Omental fat pad (tissue), 4 donors: ENCODE data around the gene NPRL2. TPM values are rescaled to one million over a fixed set of nuclear protein-coding genes. Genes with fewer than 3 reads are reported as not detected.
A peak's percentile ranks its signal among the peaks of the same experiment; 100 is the strongest.
"Not testable (repeated sequence)": the region's sequence is repeated elsewhere in the genome, so short reads cannot be mapped to it uniquely, and the experiment has no call there.

ENCODE experiments used
- ATAC-seq: fragments of 150-250 bp; one replicate; pipeline ENCODE4 v1.9.1; 2016; ENCODE audit warnings: mild to moderate bottlenecking, moderate library complexity; ENCODE audit not compliant: low FRiP score
- DNase-seq: peaks from one replicate; pipeline ENCODE4 v3.0.0-alpha.2; 2019; ENCODE audit warnings: low spot score
- total RNA-seq, 4 donors: library from RNA; depleted of rRNA; stranded (reverse); fragments of >200 nt; gene quantifications; one replicate each; pipeline ENCODE4 v1.1.0, GENCODE V29; 2016
- TF ChIP-seq, protein P1 (sequence below), 3 donors: fragments of 450-650 bp; IDR thresholded peaks; one replicate each; pipeline ENCODE4 v1.5.1; 2016 to 2017; ENCODE audit warnings: antibody characterized with exemption in 3 of 3, mild to moderate bottlenecking in 3 of 3, moderate library complexity in 2 of 3

The NPRL2 gene
- total RNA-seq, 4 donors from 2014 or later, result 9.5 to 22.7 (median 13.9) TPM

DNA sequence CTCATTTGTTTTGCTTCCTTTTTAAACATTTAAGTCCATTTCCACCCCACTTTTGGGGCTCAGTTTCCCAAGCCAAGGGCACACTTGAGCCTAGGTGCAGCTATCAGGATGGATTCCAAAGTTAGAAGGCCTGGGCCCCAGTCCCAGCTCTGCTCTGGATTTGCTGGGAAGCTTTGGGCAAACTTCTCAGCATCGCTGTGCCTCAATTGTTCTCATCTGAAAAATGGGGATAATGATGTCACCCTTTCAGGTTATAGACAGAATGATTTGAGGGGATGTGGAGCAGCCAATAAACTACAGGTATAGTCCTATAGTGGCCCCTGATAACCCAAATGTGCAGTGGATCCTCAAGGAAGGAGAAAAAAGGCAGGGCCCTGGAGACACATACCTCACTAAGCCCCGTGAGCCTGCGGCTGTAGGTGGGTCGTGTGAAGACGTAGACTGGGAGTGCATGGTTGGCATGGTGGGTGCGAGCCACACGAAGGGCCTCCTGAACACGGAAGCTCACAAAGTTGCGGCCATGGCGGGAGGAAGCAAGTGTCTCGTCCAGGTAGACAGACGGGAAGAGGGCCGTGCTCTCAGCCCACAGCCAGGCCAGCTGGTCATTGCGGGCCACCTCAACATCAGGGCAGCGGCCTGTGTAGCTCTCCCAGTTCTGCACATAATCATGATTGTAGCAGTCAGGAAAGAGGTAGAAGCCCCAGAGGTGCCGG is 31.2 kb downstream of the NPRL2 start:
- TF ChIP-seq, protein P1, sequence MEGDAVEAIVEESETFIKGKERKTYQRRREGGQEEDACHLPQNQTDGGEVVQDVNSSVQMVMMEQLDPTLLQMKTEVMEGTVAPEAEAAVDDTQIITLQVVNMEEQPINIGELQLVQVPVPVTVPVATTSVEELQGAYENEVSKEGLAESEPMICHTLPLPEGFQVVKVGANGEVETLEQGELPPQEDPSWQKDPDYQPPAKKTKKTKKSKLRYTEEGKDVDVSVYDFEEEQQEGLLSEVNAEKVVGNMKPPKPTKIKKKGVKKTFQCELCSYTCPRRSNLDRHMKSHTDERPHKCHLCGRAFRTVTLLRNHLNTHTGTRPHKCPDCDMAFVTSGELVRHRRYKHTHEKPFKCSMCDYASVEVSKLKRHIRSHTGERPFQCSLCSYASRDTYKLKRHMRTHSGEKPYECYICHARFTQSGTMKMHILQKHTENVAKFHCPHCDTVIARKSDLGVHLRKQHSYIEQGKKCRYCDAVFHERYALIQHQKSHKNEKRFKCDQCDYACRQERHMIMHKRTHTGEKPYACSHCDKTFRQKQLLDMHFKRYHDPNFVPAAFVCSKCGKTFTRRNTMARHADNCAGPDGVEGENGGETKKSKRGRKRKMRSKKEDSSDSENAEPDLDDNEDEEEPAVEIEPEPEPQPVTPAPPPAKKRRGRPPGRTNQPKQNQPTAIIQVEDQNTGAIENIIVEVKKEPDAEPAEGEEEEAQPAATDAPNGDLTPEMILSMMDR (IDR thresholded peaks at IDR 0.05), result no peak
- DNase-seq, result no peak
- no peak for ATAC-seq

DNA sequence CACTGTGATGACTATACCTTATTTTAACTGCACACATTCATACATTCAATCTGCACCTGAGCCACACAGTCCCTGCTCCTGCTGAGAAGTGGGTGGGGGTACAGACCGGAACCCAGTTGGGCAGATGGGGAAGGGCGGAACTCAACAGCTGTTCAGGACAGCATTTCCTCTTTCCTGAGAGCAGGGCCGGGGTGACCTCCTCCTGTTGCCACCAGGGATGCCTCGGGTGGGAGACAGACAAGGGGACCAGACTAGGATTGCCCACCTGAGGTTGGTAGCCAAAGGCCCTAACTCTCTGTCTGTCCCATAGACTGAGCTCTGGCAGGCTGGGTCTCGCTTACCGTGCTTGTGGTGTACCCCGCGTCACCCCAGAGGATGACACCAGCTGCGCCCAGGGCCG is 32.0 kb downstream of the NPRL2 start:
- no peak for DNase-seq
- TF ChIP-seq, protein P1 (IDR thresholded peaks at IDR 0.05), result no peak
- no peak for ATAC-seq

DNA sequence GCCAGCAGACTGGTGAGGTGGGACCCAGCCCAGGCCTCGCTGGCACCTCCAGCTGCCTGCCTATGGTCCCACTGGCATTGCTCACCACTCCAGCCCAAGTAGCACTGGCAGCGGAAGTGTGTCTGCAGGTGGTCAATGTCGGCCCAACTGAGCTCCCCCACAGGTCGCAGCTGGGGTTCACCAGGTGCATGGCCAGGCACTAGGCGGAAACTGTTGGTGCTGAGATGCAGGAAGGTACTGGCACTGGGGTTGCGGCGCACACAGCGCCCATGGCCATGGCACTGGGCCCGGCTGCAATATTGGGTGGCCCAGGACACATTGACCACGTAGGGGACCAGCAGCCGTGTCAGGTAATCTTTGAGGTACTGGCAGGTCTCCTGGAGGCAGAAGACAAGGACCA is 32.4 kb downstream of the NPRL2 start:
- no peak for DNase-seq
- TF ChIP-seq, protein P1 (IDR thresholded peaks at IDR 0.05), result no peak
- no peak for ATAC-seq

DNA sequence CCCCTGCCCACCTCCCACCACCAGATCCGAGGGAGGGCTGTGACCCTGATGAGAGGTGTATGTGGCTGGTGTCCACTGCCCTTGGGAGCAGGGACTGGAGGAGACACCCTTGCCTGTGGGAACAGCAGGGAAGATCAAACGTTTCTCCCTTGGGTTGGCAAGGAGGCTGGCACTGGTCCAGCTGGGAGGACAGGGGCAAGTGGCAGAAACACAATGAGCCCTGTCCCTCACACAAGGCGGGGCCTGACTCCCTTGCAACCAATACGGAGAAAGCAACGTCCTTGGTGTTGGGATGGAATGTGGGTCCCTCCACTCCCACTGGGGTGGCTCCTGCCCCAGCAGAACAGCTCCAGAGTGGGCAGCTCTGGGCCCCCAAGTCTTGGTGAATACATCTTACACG is 33.3 kb downstream of the NPRL2 start:
- DNase-seq (no peak), ATAC-seq (no peak)
- TF ChIP-seq, protein P1 (IDR thresholded peaks at IDR 0.05), result no peak

DNA sequence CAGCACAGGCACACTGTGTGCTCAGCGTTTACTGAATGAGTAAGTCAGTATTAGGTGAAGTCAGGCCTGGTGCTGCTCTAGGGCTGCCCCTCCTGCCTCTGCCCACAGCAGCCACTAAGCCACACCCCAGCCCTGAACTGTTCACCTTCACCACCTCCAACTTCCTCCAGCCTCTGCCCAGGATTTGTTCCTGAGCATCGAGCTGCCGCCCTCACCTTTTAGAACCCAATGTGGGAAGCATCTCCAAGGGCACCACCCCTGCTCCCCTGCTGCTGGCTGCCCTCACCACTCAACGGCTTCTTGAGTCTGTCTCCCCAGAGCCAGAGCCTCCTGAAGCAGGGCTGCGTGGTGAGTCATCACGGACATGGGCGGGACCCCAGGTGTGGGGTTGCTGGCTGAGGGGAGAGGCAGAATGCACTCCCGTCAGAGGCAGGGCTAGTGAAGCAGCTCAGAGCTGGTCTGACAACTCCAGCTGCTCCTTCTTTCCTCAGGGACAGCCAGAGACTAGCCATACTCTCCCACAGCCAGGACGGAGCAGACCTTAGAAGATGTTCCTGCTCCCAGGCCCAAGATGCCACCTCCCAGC is 33.8 kb downstream of the NPRL2 start:
- TF ChIP-seq, protein P1 (IDR thresholded peaks at IDR 0.05), result no peak
- DNase-seq, result no peak
- ATAC-seq, result peak; percentile 70

DNA sequence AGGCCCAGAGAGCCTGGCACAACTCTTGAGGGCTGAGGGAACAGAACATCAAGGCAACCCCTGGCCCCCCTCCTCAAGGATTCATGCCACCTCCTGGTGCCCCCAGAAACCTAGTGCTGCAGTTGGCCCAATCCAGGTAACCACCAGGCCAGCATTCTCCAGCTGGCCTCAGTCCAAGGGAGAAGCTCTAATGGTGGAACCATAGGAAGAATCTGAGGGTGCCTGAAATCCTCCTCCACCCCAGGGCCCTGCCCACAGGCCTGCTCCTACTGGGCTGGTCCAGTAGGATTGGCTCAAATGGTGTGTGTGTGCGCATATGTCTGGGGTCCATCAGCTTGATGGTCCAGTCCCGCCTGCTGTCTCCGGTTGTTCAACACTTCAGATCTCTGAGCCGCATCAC is 35.8 kb downstream of the NPRL2 start:
- DNase-seq (no peak), ATAC-seq (no peak)
- TF ChIP-seq, protein P1 (IDR thresholded peaks at IDR 0.05), result no peak

DNA sequence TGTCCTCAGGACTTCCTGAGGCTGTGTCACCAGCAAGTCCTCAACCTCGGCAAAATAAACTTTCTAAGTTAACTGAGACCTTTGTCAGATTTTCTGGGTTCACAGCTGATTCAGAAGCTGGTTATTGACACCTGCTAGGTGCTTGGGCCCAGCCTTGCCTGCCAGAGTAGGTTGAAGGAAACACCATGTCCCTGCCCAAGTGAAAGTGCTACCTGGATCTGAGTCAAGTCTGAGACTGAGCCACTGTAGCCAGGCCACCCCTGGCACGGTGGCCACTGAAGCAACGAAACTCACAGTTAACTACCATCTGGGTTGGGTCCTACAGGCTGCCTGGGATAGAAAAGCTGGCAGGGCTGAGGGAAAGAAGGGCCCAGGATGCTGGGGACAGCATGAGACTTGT is 36.2 kb downstream of the NPRL2 start:
- no peak for ATAC-seq
- TF ChIP-seq, protein P1 (IDR thresholded peaks at IDR 0.05), result no peak
- no peak for DNase-seq

DNA sequence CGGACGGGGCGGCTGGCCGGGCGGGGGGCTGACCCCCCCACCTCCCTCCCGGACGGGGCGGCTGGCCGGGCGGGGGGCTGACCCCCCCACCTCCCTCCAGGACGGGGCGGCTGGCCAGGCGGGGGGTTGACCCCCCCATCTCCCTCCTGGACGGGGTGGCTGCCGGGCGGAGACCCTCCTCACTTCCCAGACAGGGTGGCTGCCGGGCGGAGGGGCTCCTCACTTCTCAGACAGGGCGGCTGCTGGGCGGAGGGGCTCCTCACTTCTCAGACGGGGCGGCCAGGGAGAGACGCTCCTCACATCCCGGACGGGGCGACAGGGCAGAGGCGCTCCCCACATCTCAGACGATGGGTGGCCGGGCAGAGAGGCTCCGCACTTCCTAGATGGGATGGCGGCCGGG is 38.5 kb downstream of the NPRL2 start:
- DNase-seq, ATAC-seq: not testable (repeated sequence)
